ENCODE data around the gene MACROD1.

DNA sequence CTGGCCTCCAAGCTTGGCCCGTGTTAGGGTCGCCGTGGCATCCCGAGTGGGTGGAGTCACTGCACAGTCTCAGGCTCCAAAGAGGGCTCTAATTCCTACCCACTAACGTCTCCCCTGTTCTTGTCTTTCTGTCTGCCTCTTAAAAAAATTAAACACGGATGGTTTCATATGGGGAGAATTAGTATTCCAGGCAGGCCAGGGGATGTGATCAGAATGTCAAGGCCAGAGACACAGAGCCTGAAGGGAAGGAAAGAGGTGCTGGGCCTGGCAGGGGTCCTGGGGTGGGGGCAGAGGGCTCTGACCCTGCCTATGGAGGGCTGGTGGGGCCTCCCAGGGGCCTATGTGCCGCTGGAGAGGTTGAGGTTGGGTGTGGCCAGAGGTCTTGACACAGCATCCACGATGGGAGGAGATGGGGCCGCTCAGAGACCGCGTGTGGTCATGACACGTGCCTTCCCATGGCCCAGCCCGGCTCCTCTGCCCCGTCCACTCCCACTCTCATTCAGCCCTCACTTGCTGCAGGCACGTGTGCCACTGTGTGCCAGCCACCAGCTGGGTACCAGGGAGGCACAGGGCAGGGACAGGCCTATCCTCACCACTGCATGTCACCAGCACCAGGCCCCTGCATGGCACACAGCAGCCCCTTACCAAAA lies 73.7 kb downstream of the MACROD1 start:
- no peak for TF ChIP-seq CTCF (IDR thresholded peaks at IDR 0.05)
- no peak for TF ChIP-seq POLR2A (IDR thresholded peaks at IDR 0.05)

Data from adrenal gland (tissue), 5 donors.